ENCODE measurements around the gene USP6NL.
"Not testable (repeated sequence)": the region's sequence is repeated elsewhere in the genome, so short reads cannot be mapped to it uniquely, and the experiment has no call there.

DNA sequence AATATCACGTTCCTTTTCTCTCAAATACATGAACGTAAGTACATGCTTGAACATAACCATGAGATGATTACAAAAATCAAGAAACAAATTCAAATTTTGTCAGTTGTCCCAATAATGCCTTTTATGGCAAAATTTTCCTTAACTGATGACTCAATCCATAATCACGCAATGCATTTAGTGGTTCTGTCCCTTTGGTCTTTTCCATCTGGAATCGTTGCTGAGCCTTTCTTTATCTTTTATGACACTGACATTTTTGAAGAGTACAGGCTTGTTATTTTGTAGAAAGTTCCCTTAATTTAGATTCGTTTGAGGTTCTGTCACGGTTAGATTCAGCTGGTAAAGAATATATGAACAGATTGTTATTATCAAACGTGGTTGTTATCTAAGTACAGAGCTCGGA is 16.5 kb upstream of the USP6NL start:
- TF ChIP-seq, protein P1, sequence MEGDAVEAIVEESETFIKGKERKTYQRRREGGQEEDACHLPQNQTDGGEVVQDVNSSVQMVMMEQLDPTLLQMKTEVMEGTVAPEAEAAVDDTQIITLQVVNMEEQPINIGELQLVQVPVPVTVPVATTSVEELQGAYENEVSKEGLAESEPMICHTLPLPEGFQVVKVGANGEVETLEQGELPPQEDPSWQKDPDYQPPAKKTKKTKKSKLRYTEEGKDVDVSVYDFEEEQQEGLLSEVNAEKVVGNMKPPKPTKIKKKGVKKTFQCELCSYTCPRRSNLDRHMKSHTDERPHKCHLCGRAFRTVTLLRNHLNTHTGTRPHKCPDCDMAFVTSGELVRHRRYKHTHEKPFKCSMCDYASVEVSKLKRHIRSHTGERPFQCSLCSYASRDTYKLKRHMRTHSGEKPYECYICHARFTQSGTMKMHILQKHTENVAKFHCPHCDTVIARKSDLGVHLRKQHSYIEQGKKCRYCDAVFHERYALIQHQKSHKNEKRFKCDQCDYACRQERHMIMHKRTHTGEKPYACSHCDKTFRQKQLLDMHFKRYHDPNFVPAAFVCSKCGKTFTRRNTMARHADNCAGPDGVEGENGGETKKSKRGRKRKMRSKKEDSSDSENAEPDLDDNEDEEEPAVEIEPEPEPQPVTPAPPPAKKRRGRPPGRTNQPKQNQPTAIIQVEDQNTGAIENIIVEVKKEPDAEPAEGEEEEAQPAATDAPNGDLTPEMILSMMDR (IDR thresholded peaks at IDR 0.05) = not testable (repeated sequence)
- TF ChIP-seq, protein P2, sequence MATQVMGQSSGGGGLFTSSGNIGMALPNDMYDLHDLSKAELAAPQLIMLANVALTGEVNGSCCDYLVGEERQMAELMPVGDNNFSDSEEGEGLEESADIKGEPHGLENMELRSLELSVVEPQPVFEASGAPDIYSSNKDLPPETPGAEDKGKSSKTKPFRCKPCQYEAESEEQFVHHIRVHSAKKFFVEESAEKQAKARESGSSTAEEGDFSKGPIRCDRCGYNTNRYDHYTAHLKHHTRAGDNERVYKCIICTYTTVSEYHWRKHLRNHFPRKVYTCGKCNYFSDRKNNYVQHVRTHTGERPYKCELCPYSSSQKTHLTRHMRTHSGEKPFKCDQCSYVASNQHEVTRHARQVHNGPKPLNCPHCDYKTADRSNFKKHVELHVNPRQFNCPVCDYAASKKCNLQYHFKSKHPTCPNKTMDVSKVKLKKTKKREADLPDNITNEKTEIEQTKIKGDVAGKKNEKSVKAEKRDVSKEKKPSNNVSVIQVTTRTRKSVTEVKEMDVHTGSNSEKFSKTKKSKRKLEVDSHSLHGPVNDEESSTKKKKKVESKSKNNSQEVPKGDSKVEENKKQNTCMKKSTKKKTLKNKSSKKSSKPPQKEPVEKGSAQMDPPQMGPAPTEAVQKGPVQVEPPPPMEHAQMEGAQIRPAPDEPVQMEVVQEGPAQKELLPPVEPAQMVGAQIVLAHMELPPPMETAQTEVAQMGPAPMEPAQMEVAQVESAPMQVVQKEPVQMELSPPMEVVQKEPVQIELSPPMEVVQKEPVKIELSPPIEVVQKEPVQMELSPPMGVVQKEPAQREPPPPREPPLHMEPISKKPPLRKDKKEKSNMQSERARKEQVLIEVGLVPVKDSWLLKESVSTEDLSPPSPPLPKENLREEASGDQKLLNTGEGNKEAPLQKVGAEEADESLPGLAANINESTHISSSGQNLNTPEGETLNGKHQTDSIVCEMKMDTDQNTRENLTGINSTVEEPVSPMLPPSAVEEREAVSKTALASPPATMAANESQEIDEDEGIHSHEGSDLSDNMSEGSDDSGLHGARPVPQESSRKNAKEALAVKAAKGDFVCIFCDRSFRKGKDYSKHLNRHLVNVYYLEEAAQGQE (IDR thresholded peaks at IDR 0.05; ENCODE audit: low read depth, low read length) = not testable (repeated sequence)
- not testable (repeated sequence) for TF ChIP-seq NRF1 (IDR thresholded peaks at IDR 0.05; ENCODE audit: low read depth, low read length); GABPA (IDR thresholded peaks at IDR 0.05; ENCODE audit: low read depth); TEAD4 (IDR thresholded peaks at IDR 0.05; ENCODE audit: borderline replicate concordance, insufficient read depth); POLR2AphosphoS5 (IDR thresholded peaks at IDR 0.05; ENCODE audit: low read depth, low read length); RAD21 (IDR thresholded peaks at IDR 0.05; ENCODE audit: low read length); EP300 (IDR thresholded peaks at IDR 0.05; ENCODE audit: borderline replicate concordance in 1 of 2, low read depth in 1 of 2, low read length in 1 of 2); FOSL2 (IDR thresholded peaks at IDR 0.05; ENCODE audit: borderline replicate concordance, low read depth); RCOR1 (IDR thresholded peaks at IDR 0.05; ENCODE audit: low read length)
- TF ChIP-seq, protein P3, sequence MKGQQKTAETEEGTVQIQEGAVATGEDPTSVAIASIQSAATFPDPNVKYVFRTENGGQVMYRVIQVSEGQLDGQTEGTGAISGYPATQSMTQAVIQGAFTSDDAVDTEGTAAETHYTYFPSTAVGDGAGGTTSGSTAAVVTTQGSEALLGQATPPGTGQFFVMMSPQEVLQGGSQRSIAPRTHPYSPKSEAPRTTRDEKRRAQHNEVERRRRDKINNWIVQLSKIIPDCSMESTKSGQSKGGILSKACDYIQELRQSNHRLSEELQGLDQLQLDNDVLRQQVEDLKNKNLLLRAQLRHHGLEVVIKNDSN (IDR thresholded peaks at IDR 0.05; ENCODE audit: borderline replicate concordance, low read depth) = not testable (repeated sequence)
- TF ChIP-seq, protein P4, sequence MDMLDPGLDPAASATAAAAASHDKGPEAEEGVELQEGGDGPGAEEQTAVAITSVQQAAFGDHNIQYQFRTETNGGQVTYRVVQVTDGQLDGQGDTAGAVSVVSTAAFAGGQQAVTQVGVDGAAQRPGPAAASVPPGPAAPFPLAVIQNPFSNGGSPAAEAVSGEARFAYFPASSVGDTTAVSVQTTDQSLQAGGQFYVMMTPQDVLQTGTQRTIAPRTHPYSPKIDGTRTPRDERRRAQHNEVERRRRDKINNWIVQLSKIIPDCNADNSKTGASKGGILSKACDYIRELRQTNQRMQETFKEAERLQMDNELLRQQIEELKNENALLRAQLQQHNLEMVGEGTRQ (IDR thresholded peaks at IDR 0.05; ENCODE audit: borderline replicate concordance, low read depth, low read length) = not testable (repeated sequence)
- TF ChIP-seq, protein P5, sequence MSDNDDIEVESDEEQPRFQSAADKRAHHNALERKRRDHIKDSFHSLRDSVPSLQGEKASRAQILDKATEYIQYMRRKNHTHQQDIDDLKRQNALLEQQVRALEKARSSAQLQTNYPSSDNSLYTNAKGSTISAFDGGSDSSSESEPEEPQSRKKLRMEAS (IDR thresholded peaks at IDR 0.05; ENCODE audit: low read depth) = not testable (repeated sequence)
